ENCODE measurements around the gene LCK. TPM values are rescaled to one million over a fixed set of nuclear protein-coding genes. Genes with fewer than 3 reads are reported as not detected.

The LCK gene
- total and polyA plus RNA-seq, 2 of the 8 experiments (the other 6 are each of a cell fraction or from before 2014, with no cell fraction given), result 75.3 to 122 TPM

DNA sequence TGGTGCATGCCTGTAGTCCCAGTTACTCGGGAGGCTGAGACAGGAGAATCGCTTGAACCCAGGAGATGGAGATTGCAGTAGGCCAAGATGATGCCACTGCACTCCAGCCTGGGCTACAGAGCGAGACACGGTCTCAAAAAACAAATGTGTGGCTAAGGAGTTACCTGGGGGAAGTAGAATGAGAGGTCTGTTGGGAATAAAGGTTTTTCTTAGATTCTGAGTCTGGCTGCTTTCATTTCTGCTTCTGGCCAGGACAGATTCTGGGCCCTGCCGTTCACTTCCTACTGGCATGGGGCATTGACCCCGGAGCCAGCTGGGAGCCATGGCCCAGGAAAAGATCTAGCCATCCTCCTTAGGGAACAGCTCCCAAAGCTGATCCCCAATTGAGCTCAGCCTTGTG lies 42.6 kb upstream of the LCK start (continued):
- TF ChIP-seq ZNF274 (IDR thresholded peaks at IDR 0.05; ENCODE audit: borderline replicate concordance, extremely low read depth, low read length) (no peak), TBP (IDR thresholded peaks at IDR 0.05; ENCODE audit: low read depth, low read length) (no peak), EZH2 (IDR thresholded peaks at IDR 0.05; ENCODE audit: low read depth, low read length, severe bottlenecking) (no peak), BCL11A (IDR thresholded peaks at IDR 0.05; ENCODE audit: low read depth in 2 of 2, low read length in 2 of 2) (no peak), CREB1 (IDR thresholded peaks at IDR 0.05) (no peak), RXRA (IDR thresholded peaks at IDR 0.05; ENCODE audit: insufficient read depth, low read depth, low read length) (no peak), SUZ12 (IDR thresholded peaks at IDR 0.05; ENCODE audit: low read length) (no peak)
